SH-SY5Y (cell line): ENCODE data around the gene DOCK2.

Experiments used
- GATA2 ChIP-seq: IDR thresholded peaks from 2 replicates; pipeline ENCODE4 v1.6.1; 2011; ENCODE audit warnings: mild to moderate bottlenecking, low read depth, low read length
- GATA3 ChIP-seq: IDR thresholded peaks from 2 replicates; pipeline ENCODE4 v1.6.1; 2011; ENCODE audit warnings: low read depth, mild to moderate bottlenecking, low read length, moderate library complexity

DOCK2 gene

GRCh38 chr5:169893571-169893970 lies 256.5 kb downstream of the DOCK2 start:
- TF ChIP-seq GATA2 (no peak), GATA3 (no peak)

- TF ChIP-seq GATA2, result no peak
- no peak for TF ChIP-seq GATA3
Observed at GRCh38 chr5:169895926-169896325, 258.9 kb downstream of the DOCK2 start.

GRCh38 chr5:169897481-169897880 lies 260.4 kb downstream of the DOCK2 start:
- TF ChIP-seq GATA3 (no peak), GATA2 (no peak)

GRCh38 chr5:169901896-169902295 lies 264.8 kb downstream of the DOCK2 start:
- TF ChIP-seq GATA3 (no peak), GATA2 (no peak)

- TF ChIP-seq GATA3 (no peak), GATA2 (no peak)
Observed at GRCh38 chr5:169904059-169904458, 267.0 kb downstream of the DOCK2 start.

GRCh38 chr5:169904508-169904907 lies 267.4 kb downstream of the DOCK2 start:
- TF ChIP-seq GATA3 (no peak), GATA2 (no peak)

GRCh38 chr5:169905017-169905416 lies 267.9 kb downstream of the DOCK2 start:
- TF ChIP-seq GATA3 (no peak), GATA2 (no peak)

- TF ChIP-seq GATA2, result no peak
- no peak for TF ChIP-seq GATA3
Observed at GRCh38 chr5:169906745-169907649, 269.9 kb downstream of the DOCK2 start.

GRCh38 chr5:169908864-169909263 lies 271.8 kb downstream of the DOCK2 start:
- TF ChIP-seq GATA2 (no peak), GATA3 (no peak)

GRCh38 chr5:169909945-169910344 lies 272.9 kb downstream of the DOCK2 start:
- no peak for TF ChIP-seq GATA2
- TF ChIP-seq GATA3, result no peak

- TF ChIP-seq GATA3, result no peak
- no peak for TF ChIP-seq GATA2
Observed at GRCh38 chr5:169910393-169910792, 273.3 kb downstream of the DOCK2 start.

- no peak for TF ChIP-seq GATA2
- TF ChIP-seq GATA3, result no peak
Observed at GRCh38 chr5:169911448-169912212, 274.6 kb downstream of the DOCK2 start.

GRCh38 chr5:169913479-169913878 lies 276.4 kb downstream of the DOCK2 start:
- TF ChIP-seq GATA3, result no peak
- TF ChIP-seq GATA2, result no peak

GRCh38 chr5:169914766-169915165 lies 277.7 kb downstream of the DOCK2 start:
- no peak for TF ChIP-seq GATA2
- TF ChIP-seq GATA3, result no peak

- TF ChIP-seq GATA2 (no peak), GATA3 (no peak)
Observed at GRCh38 chr5:169917500-169917899, 280.4 kb downstream of the DOCK2 start.
